Measurements from ENCODE around the gene CFAP46. TPM values are rescaled to one million over a fixed set of nuclear protein-coding genes. Genes with fewer than 3 reads are reported as not detected.

Gene CFAP46
- total RNA-seq, 1 experiment from 2014 or later = 1.6 TPM

- Histone ChIP-seq H3K27me3 (ENCODE audit: control insufficient read depth, insufficient read depth, low read length) (no peaks in the 10 kb centered on the region), H3K27ac (ENCODE audit: low read length) (no peak overlapping the region), H3K9me3 (ENCODE audit: control insufficient read depth, insufficient read depth, low read depth, low read length) (no peaks in the 10 kb centered on the region), H3K4me1 (ENCODE audit: control insufficient read depth, insufficient read depth, low read length) (peaks cover 5% of the 10 kb centered on the region; the same call in 1 of the 2 replicates), H3K36me3 (ENCODE audit: control insufficient read depth, insufficient read depth, low read length) (no peaks in the 10 kb centered on the region), H3K4me3 (ENCODE audit: low read depth in 2 of 2, low read length in 2 of 2) (no peak overlapping the region)
- ChIA-PET CTCF (no interaction called here), POLR2A (no interaction called here)
- no peak for TF ChIP-seq CTCF (IDR thresholded peaks at IDR 0.05)
- no peak for TF ChIP-seq SIN3A (IDR thresholded peaks at IDR 0.05; ENCODE audit: borderline replicate concordance, insufficient read depth, low read depth, low read length)
- no peak for TF ChIP-seq TCF7L2 (IDR thresholded peaks at IDR 0.05; ENCODE audit: low read depth, low read length)
- no peak for TF ChIP-seq POLR2AphosphoS5 (IDR thresholded peaks at IDR 0.05; ENCODE audit: low read depth, low read length)
- no peak for TF ChIP-seq REST (IDR thresholded peaks at IDR 0.05; ENCODE audit: insufficient read depth in 1 of 2, low read depth in 2 of 2, low read length in 1 of 2)
- ATAC-seq (no peak), DNase-seq (ENCODE audit: low read depth, low spot score) (no peak)
- intact Hi-C loops (cut with micrococcal nuclease; ENCODE audit: unreplicated experiment) = no loop called here
- no TSS peak for BruUV-seq (replicated peaks)
- in situ Hi-C loops (cut with HindIII; ENCODE audit: low pct_unique_long_range_greater_than_20kb, low sequenced_read_pairs) = no loop called here
Measured at GRCh38 chr10:132975831-132976682, 33.7 kb upstream of the CFAP46 start.

- BruUV-seq (replicated peaks) = no TSS peak
- H3K27me3 ChIP-seq (ENCODE audit: control insufficient read depth, insufficient read depth, low read length) = peaks cover 3% of the 10 kb centered on the region
- no peaks in the 10 kb centered on the region for H3K36me3 ChIP-seq (ENCODE audit: control insufficient read depth, insufficient read depth, low read length)
- H3K9me3 ChIP-seq (ENCODE audit: control insufficient read depth, insufficient read depth, low read depth, low read length) = peaks cover under 1% of the 10 kb centered on the region; the same call in 1 of the 2 replicates
- peaks cover 5% of the 10 kb centered on the region; the same call in 1 of the 2 replicates for H3K4me1 ChIP-seq (ENCODE audit: control insufficient read depth, insufficient read depth, low read length)
- no peak overlapping the region for H3K27ac ChIP-seq (ENCODE audit: low read length)
- 0 out of 2 replicates have a peak, but pooled peaks have one; percentile 11 for ATAC-seq
- POLR2A ChIA-PET = no interaction called here
- TF ChIP-seq SIN3A (IDR thresholded peaks at IDR 0.05; ENCODE audit: borderline replicate concordance, insufficient read depth, low read depth, low read length) = no peak
- TF ChIP-seq TCF7L2 (IDR thresholded peaks at IDR 0.05; ENCODE audit: low read depth, low read length) = no peak
- TF ChIP-seq POLR2AphosphoS5 (IDR thresholded peaks at IDR 0.05; ENCODE audit: low read depth, low read length) = no peak
- no peak for TF ChIP-seq CTCF (IDR thresholded peaks at IDR 0.05)
- TF ChIP-seq REST (IDR thresholded peaks at IDR 0.05; ENCODE audit: insufficient read depth in 1 of 2, low read depth in 2 of 2, low read length in 1 of 2) = no peak
- intact Hi-C loops (cut with micrococcal nuclease; ENCODE audit: unreplicated experiment) (no loop called here), in situ Hi-C loops (cut with HindIII; ENCODE audit: low pct_unique_long_range_greater_than_20kb, low sequenced_read_pairs) (no loop called here)
- DNase-seq (ENCODE audit: low read depth, low spot score) = no peak
- CTCF ChIA-PET = no interaction called here
- H3K4me3 ChIP-seq (ENCODE audit: low read depth in 2 of 2, low read length in 2 of 2) = no peak overlapping the region
Measured at GRCh38 chr10:132974886-132975830, 32.8 kb upstream of the CFAP46 start.

Measured in Panc1 (cell line).